A549 (cell line): ENCODE data around the gene NT5C. TPM values are rescaled to one million over a fixed set of nuclear protein-coding genes. Genes with fewer than 3 reads are reported as not detected.

Source experiments
- ATAC-seq, 2 experiments: fragments of 200-7000 bp in 1 of 2; fragments of >200 bp in 1 of 2; cut with Nextera tagmentation in 1 of 2; cut with Tn5 transposase in 1 of 2; 3 replicates each; pipeline versions ENCODE4 v1.8.0 to v1.9.1; 2018 to 2020; ENCODE audit warnings: mild to moderate bottlenecking in 1 of 2, moderate library complexity in 1 of 2
- CTCF ChIA-PET: fragments of 300-600 bp; sonication (Branson Sonifier 250); formaldehyde crosslinking; extraction: SDS; loops from one replicate; lab custom pipeline; 2021; ENCODE audit warnings: antibody characterized with exemption, inconsistent platforms; lab: Yijun Ruan, JAX
- POLR2A ChIA-PET: fragments of 350-600 bp; formaldehyde crosslinking; extraction: SDS; loops from one replicate; lab custom pipeline; 2021; ENCODE audit warnings: antibody characterized with exemption, inconsistent platforms; lab: Yijun Ruan, JAX
- DNase-seq, 2 experiments: peaks; one replicate each; pipeline versions ENCODE4 v3.0.0 to v3.0.0-alpha.2; 2011 to 2016; ENCODE audit warnings: low read depth in 1 of 2, low spot score in 1 of 2
- FAIRE-seq: peaks from 2 replicates; lab custom pipeline; 2011; peaks lifted over from hg19 to GRCh38; lab: Jason Lieb, UNC
- H3K27ac ChIP-seq, 2 experiments: fragments of >200 bp; sonication (Bioruptor Twin); formaldehyde crosslinking; 3 replicates each; pipeline ENCODE4 v1.5.1; 2016 to 2017
- H3K4me1 ChIP-seq: fragments of >200 bp; sonication (Bioruptor Twin); formaldehyde crosslinking; 3 replicates; pipeline ENCODE4 v1.6.1; 2016
- H3K4me2 ChIP-seq: fragments of >200 bp; sonication (Bioruptor Twin); formaldehyde crosslinking; 3 replicates; pipeline ENCODE4 v1.6.1; 2016
- H3K4me3 ChIP-seq: fragments of >200 bp; sonication (Bioruptor Twin); formaldehyde crosslinking; 3 replicates; pipeline ENCODE4 v1.5.1; 2016
- H3K9me3 ChIP-seq: fragments of >200 bp; sonication (Bioruptor Twin); formaldehyde crosslinking; 3 replicates; pipeline ENCODE4 v1.6.1; 2016
- BHLHE40 ChIP-seq: IDR thresholded peaks from 2 replicates; pipeline ENCODE4 v1.6.1; 2012; ENCODE audit warnings: low read depth, low read length, inconsistent platforms
- CBX2 ChIP-seq: fragments of 200-600 bp; sonication (generic); IDR thresholded peaks from 2 replicates; pipeline ENCODE4 v1.6.1; 2016; ENCODE audit warnings: low read depth, mild to moderate bottlenecking, borderline replicate concordance
- CBX8 ChIP-seq: fragments of 200-600 bp; sonication (generic); IDR thresholded peaks from 2 replicates; pipeline ENCODE4 v1.6.1; 2016
- CEBPB ChIP-seq, 2 experiments: fragments of >200 bp in 1 of 2; sonication (Bioruptor Twin) in 1 of 2; formaldehyde crosslinking in 1 of 2; IDR thresholded peaks; 2 replicates each; pipeline ENCODE4 v1.6.1; 2012 to 2016
- CTCF ChIP-seq: fragments of >200 bp; sonication (Bioruptor Twin); formaldehyde crosslinking; IDR thresholded peaks from 3 replicates; pipeline ENCODE4 v1.5.1; 2016
- E2F6 ChIP-seq: IDR thresholded peaks from 2 replicates; pipeline ENCODE4 v1.6.1; 2012; ENCODE audit warnings: low read depth, borderline replicate concordance
- EHF ChIP-seq: fragments of 250-450 bp; sonication (Bioruptor Pico); IDR thresholded peaks from 2 replicates; pipeline ENCODE4 v1.5.0; 2020; ENCODE audit warnings: mild to moderate bottlenecking
- EP300 ChIP-seq, 2 experiments: fragments of >200 bp; sonication (Bioruptor Twin); formaldehyde crosslinking; IDR thresholded peaks; 2 replicates in 1 of 2; 3 replicates in 1 of 2; pipeline ENCODE4 v1.6.1; 2016 to 2017
- FOSB ChIP-seq: fragments of 250-450 bp; sonication (Bioruptor Pico); IDR thresholded peaks from 2 replicates; pipeline ENCODE4 v1.5.0; 2020; ENCODE audit warnings: mild to moderate bottlenecking, moderate library complexity
- FOSL2 ChIP-seq, 2 experiments: fragments of 450-650 bp in 1 of 2; fragments of >200 bp in 1 of 2; sonication (Bioruptor Twin) in 1 of 2; formaldehyde crosslinking; IDR thresholded peaks; 2 replicates each; pipeline versions ENCODE4 v1.5.0 to v1.6.1; 2016 to 2020; ENCODE audit warnings: mild to moderate bottlenecking in 1 of 2, moderate library complexity in 1 of 2
- FOXS1 ChIP-seq: fragments of 250-450 bp; sonication (Bioruptor Pico); IDR thresholded peaks from 2 replicates; pipeline ENCODE4 v1.5.0; 2020; ENCODE audit warnings: mild to moderate bottlenecking, moderate library complexity
- HDAC2 ChIP-seq: fragments of 200-600 bp; sonication (generic); IDR thresholded peaks from 2 replicates; pipeline ENCODE4 v1.6.1; 2016
- HEYL ChIP-seq: fragments of 250-450 bp; sonication (Bioruptor Pico); IDR thresholded peaks from 2 replicates; pipeline ENCODE4 v1.8.0; 2021; ENCODE audit warnings: mild to moderate bottlenecking, moderate library complexity
- HOXB5 ChIP-seq: fragments of 250-450 bp; sonication (Bioruptor Pico); IDR thresholded peaks from 2 replicates; pipeline ENCODE4 v1.5.0; 2020; ENCODE audit warnings: mild to moderate bottlenecking, moderate library complexity
- JUNB ChIP-seq: fragments of >200 bp; sonication (Bioruptor Twin); formaldehyde crosslinking; IDR thresholded peaks from 2 replicates; pipeline ENCODE4 v1.6.1; 2016
- MAZ ChIP-seq: fragments of 150-350 bp; IDR thresholded peaks from 2 replicates; pipeline ENCODE4 v1.6.1; 2014; ENCODE audit warnings: antibody characterized with exemption, low read depth, low read length, borderline replicate concordance
- NFE2L2 ChIP-seq: fragments of 150-350 bp; conservative IDR thresholded peaks from 2 replicates; pipeline ENCODE4 v1.6.1; 2014; ENCODE audit warnings: low read length
- PHF8 ChIP-seq: fragments of 200-600 bp; sonication (generic); IDR thresholded peaks from 2 replicates; pipeline ENCODE4 v1.6.1; 2016; ENCODE audit warnings: low read depth, mild to moderate bottlenecking, antibody characterized with exemption, moderate library complexity, borderline replicate concordance
- POLR2A ChIP-seq: IDR thresholded peaks from 2 replicates; pipeline ENCODE4 v1.6.1; 2012; ENCODE audit warnings: mild to moderate bottlenecking, low read length
- POLR2AphosphoS2 ChIP-seq: conservative IDR thresholded peaks from 2 replicates; pipeline ENCODE4 v1.6.1; 2012; ENCODE audit warnings: low read length, improper control_type of control experiment, inconsistent platforms
- RAD21 ChIP-seq, 2 experiments: fragments of >200 bp in 1 of 2; sonication (Bioruptor Twin) in 1 of 2; formaldehyde crosslinking in 1 of 2; IDR thresholded peaks in 1 of 2; conservative IDR thresholded peaks in 1 of 2; 2 replicates in 1 of 2; 3 replicates in 1 of 2; pipeline ENCODE4 v1.6.1; 2012 to 2018; ENCODE audit warnings: inconsistent platforms in 1 of 2
- RCOR1 ChIP-seq: fragments of 150-350 bp; IDR thresholded peaks from 2 replicates; pipeline ENCODE4 v1.6.1; 2014; ENCODE audit warnings: antibody characterized with exemption, low read length, low read depth
- RFX5 ChIP-seq: fragments of 450-650 bp; IDR thresholded peaks from 2 replicates; pipeline ENCODE4 v1.7.1; 2014; ENCODE audit warnings: antibody characterized with exemption, mild to moderate bottlenecking, moderate library complexity
- RNF2 ChIP-seq: fragments of 200-600 bp; sonication (generic); IDR thresholded peaks from 2 replicates; pipeline ENCODE4 v1.6.1; 2016; ENCODE audit warnings: low read depth, mild to moderate bottlenecking, antibody characterized with exemption, moderate library complexity, borderline replicate concordance
- SMC3 ChIP-seq: fragments of >200 bp; sonication (Bioruptor Twin); formaldehyde crosslinking; IDR thresholded peaks from 3 replicates; pipeline ENCODE4 v1.6.1; 2018; ENCODE audit warnings: inconsistent platforms
- TP53 ChIP-seq: fragments of 250-450 bp; sonication (Bioruptor Pico); IDR thresholded peaks from 2 replicates; pipeline ENCODE4 v1.5.0; 2021; ENCODE audit warnings: mild to moderate bottlenecking, moderate library complexity
- ZC3H11A ChIP-seq: fragments of 450-650 bp; IDR thresholded peaks from 2 replicates; pipeline ENCODE4 v1.6.1; 2014; ENCODE audit warnings: antibody characterized with exemption, mild to moderate bottlenecking
- ZFP36 ChIP-seq: fragments of 450-650 bp; IDR thresholded peaks from 2 replicates; pipeline ENCODE4 v1.6.1; 2014; ENCODE audit warnings: borderline replicate concordance; ENCODE audit not compliant: partially characterized antibody
- ZNF302 ChIP-seq: fragments of 250-450 bp; sonication (Bioruptor Pico); IDR thresholded peaks from 2 replicates; pipeline ENCODE4 v1.9.0; 2021; ENCODE audit warnings: inconsistent platforms, mild to moderate bottlenecking, moderate library complexity
- WGBS: methylation state at CpG from one replicate; pipeline ENCODE4 v1.1.6; 2017; ENCODE audit errors: missing lambda C conversion rate; 5-methylcytosine and 5-hydroxymethylcytosine counted together
- polyA plus RNA-seq, 4 experiments: library from polyadenylated mRNA; depleted of rRNA in 3 of 4; stranded (reverse); fragments of >200 nt; fragmentation: RNase III in 1 of 4; extraction: RNeasy Plus Mini Kit Qiagen cat#74134 plus additional on column Dnase treatment in 1 of 4; gene quantifications; 2 replicates in 3 of 4; 3 replicates in 1 of 4; pipeline ENCODE4 v1.2.3, GENCODE V29; 2011 to 2017
- TF ChIP-seq, protein P1 (sequence below): fragments of >200 bp; sonication (Bioruptor Twin); formaldehyde crosslinking; IDR thresholded peaks from 3 replicates; pipeline ENCODE4 v1.6.1; 2016
- TF ChIP-seq, protein P2 (sequence below): fragments of 450-650 bp; IDR thresholded peaks from 2 replicates; pipeline ENCODE4 v1.6.1; 2014; ENCODE audit warnings: antibody characterized with exemption
- TF ChIP-seq, protein P3 (sequence below): fragments of >200 bp; sonication (Bioruptor Twin); formaldehyde crosslinking; IDR thresholded peaks from 2 replicates; pipeline ENCODE4 v1.6.1; 2016

The NT5C gene
- polyA plus RNA-seq, 2 of the 4 experiments (the other 2 are of a cell fraction) = 73.7 to 91.4 TPM

GRCh38 chr17:75178453-75178852 is 46.9 kb upstream of the NT5C start (continued):
- no peak for TF ChIP-seq FOXS1 (CRISPR knock-in tag)

GRCh38 chr17:75176625-75177024 is 45.1 kb upstream of the NT5C start:
- ATAC-seq = no peak
- POLR2A ChIA-PET = interaction anchor here (0.6 kb wide), 1 partner anchor 39 kb away, joined by 10 read pairs; no protein-coding TSS in a partner anchor
- H3K9me3 ChIP-seq = no peaks in the 10 kb centered on the region

GRCh38 chr17:75174996-75175395 is 43.5 kb upstream of the NT5C start:
- POLR2A ChIA-PET = interaction anchor here (0.6 kb wide), 1 partner anchor 24 kb away, joined by 4 read pairs; no protein-coding TSS in a partner anchor
- no peak for TF ChIP-seq FOSB
- no peak for TF ChIP-seq CTCF
- no peak for TF ChIP-seq NFE2L2
- TF ChIP-seq, protein P1, sequence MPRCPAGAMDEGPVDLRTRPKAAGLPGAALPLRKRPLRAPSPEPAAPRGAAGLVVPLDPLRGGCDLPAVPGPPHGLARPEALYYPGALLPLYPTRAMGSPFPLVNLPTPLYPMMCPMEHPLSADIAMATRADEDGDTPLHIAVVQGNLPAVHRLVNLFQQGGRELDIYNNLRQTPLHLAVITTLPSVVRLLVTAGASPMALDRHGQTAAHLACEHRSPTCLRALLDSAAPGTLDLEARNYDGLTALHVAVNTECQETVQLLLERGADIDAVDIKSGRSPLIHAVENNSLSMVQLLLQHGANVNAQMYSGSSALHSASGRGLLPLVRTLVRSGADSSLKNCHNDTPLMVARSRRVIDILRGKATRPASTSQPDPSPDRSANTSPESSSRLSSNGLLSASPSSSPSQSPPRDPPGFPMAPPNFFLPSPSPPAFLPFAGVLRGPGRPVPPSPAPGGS = no peak
- TF ChIP-seq CBX2 = no peak
- TF ChIP-seq ZNF302 = no peak
- no peak for TF ChIP-seq JUNB
- no peak for TF ChIP-seq BHLHE40
- no peak for TF ChIP-seq FOXS1 (CRISPR knock-in tag)
- TF ChIP-seq RCOR1 = no peak
- no peak for TF ChIP-seq EP300 (IDR thresholded peaks at IDR 0.05)
- no peak for TF ChIP-seq RFX5
- TF ChIP-seq SMC3 = no peak
- TF ChIP-seq MAZ = no peak
- TF ChIP-seq EHF (CRISPR knock-in tag) = no peak
- TF ChIP-seq, protein P2, sequence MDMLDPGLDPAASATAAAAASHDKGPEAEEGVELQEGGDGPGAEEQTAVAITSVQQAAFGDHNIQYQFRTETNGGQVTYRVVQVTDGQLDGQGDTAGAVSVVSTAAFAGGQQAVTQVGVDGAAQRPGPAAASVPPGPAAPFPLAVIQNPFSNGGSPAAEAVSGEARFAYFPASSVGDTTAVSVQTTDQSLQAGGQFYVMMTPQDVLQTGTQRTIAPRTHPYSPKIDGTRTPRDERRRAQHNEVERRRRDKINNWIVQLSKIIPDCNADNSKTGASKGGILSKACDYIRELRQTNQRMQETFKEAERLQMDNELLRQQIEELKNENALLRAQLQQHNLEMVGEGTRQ = no peak
- WGBS = 94% methylated on average over 11 of the region's 11 CpGs
- DNase-seq = no peak
- no peak for FAIRE-seq
- Histone ChIP-seq H3K4me2 (no peak overlapping the region), H3K9me3 (no peaks in the 10 kb centered on the region), H3K27ac (no peak overlapping the region), H3K4me1 (0 out of 3 replicates have a peak, but pooled peaks cover 6% of the 10 kb centered on the region), H3K4me3 (no peak overlapping the region)
- CTCF ChIA-PET = interaction anchor here (0.8 to 15.3 kb wide), 8 partner anchors 8 to 90 kb away, joined by 3 to 270 read pairs (median 6); partner anchors contain the start of gene ARMC7
- no peak for ATAC-seq

More at GRCh38 chr17:75176625-75177024, 45.1 kb upstream of the NT5C start:
- no peak for DNase-seq
- Histone ChIP-seq H3K4me3 (no peak overlapping the region), H3K4me1 (peaks cover 11% of the 10 kb centered on the region; the same call in 2 of the 3 replicates), H3K27ac (no peak overlapping the region), H3K4me2 (no peak overlapping the region)
- CTCF ChIA-PET = interaction anchor here (0.9 to 15.3 kb wide), 14 partner anchors 10 to 216 kb away, joined by 3 to 270 read pairs (median 6); partner anchors contain the start of genes ARMC7 and NT5C
- no peak for TF ChIP-seq ZC3H11A
- TF ChIP-seq NFE2L2 = no peak
- TF ChIP-seq, protein P3, sequence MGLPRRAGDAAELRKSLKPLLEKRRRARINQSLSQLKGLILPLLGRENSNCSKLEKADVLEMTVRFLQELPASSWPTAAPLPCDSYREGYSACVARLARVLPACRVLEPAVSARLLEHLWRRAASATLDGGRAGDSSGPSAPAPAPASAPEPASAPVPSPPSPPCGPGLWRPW = no peak
- TF ChIP-seq BHLHE40 = no peak
- no peak for TF ChIP-seq RNF2
- TF ChIP-seq HOXB5 (CRISPR knock-in tag) = no peak
- TF ChIP-seq HDAC2 = no peak
- TF ChIP-seq E2F6 = no peak
- TF ChIP-seq POLR2A = no peak
- no peak for TF ChIP-seq ZFP36
- no peak for TF ChIP-seq CEBPB (IDR thresholded peaks at IDR 0.05)
- no peak for TF ChIP-seq POLR2AphosphoS2
- TF ChIP-seq EP300 (IDR thresholded peaks at IDR 0.05) = no peak
- no peak for TF ChIP-seq CBX8
- no peak for TF ChIP-seq RAD21 (conservative IDR thresholded peaks at IDR 0.05 in 1 of 2, IDR thresholded peaks at IDR 0.05 in 1 of 2)
- no peak for TF ChIP-seq TP53 (CRISPR knock-in tag)
- no peak for TF ChIP-seq HEYL
- TF ChIP-seq FOXS1 (CRISPR knock-in tag) = no peak
- TF ChIP-seq PHF8 = no peak
- TF ChIP-seq FOSL2 (IDR thresholded peaks at IDR 0.05) = no peak
- TF ChIP-seq FOSL2 (CRISPR knock-in tag; IDR thresholded peaks at IDR 0.05) = no peak
- FAIRE-seq = no peak
- WGBS = 93% methylated on average over 5 of the region's 5 CpGs
